CD8-positive, alpha-beta memory T cell (primary cell): ENCODE measurements around the gene TEX11. TPM values are rescaled to one million over a fixed set of nuclear protein-coding genes. Genes with fewer than 3 reads are reported as not detected.
"Not testable (repeated sequence)": the region's sequence is repeated elsewhere in the genome, so short reads cannot be mapped to it uniquely, and the experiment has no call there.

Experiments
- CTCF ChIA-PET: fragments of 350-600 bp; sonication (Branson Sonifier 250); formaldehyde crosslinking; loops from one replicate; lab custom pipeline; 2021; ENCODE audit warnings: antibody characterized with exemption; lab: Charles Lee
- POLR2A ChIA-PET: fragments of 350-600 bp; sonication (Branson Sonifier 250); formaldehyde crosslinking; loops from one replicate; lab custom pipeline; 2021; ENCODE audit warnings: antibody characterized with exemption; lab: Charles Lee
- DNase-seq, 5 donors: peaks; one replicate each; pipeline versions ENCODE4 v3.0.0 to v3.0.0-alpha.2; 2020 to 2022; ENCODE audit warnings: mixed read lengths in 1 of 5
- H3K27ac ChIP-seq: one replicate; pipeline ENCODE4 v1.7.0; 2013; ENCODE audit warnings: low read depth, mild to moderate bottlenecking, low read length, moderate library complexity
- H3K27me3 ChIP-seq: 2 replicates; pipeline ENCODE4 v1.7.0; 2013; ENCODE audit warnings: low read length, mild to moderate bottlenecking; ENCODE audit not compliant: insufficient read depth, poor library complexity, severe bottlenecking
- H3K36me3 ChIP-seq: 2 replicates; pipeline ENCODE4 v1.7.0; 2013; ENCODE audit warnings: mild to moderate bottlenecking, low read length, moderate library complexity; ENCODE audit not compliant: insufficient read depth
- H3K4me1 ChIP-seq: 2 replicates; pipeline ENCODE4 v1.7.0; 2013; ENCODE audit warnings: mild to moderate bottlenecking, low read length, moderate library complexity; ENCODE audit not compliant: insufficient read depth
- H3K4me3 ChIP-seq: 2 replicates; pipeline ENCODE4 v1.7.0; 2013; ENCODE audit warnings: mild to moderate bottlenecking, low read length
- H3K9me3 ChIP-seq: 2 replicates; pipeline ENCODE4 v1.7.0; 2013; ENCODE audit warnings: mild to moderate bottlenecking, low read length
- H3K27ac Mint-ChIP-seq, 8 donors: one replicate each; pipeline ENCODE4 v1.8.0; 2020 to 2021; ENCODE audit warnings: mixed read lengths in 8 of 8, mild to moderate bottlenecking in 6 of 8, inconsistent platforms in 3 of 8, moderate library complexity in 3 of 8
- H3K27me3 Mint-ChIP-seq, 2 donors: one replicate each; pipeline ENCODE4 v1.8.0; 2020 to 2021; ENCODE audit warnings: mixed read lengths in 2 of 2, mild to moderate bottlenecking in 1 of 2, moderate library complexity in 1 of 2
- H3K36me3 Mint-ChIP-seq, 3 donors: one replicate each; pipeline ENCODE4 v1.8.0; 2020 to 2021; ENCODE audit warnings: mixed read lengths in 3 of 3, inconsistent platforms in 1 of 3, mild to moderate bottlenecking in 1 of 3
- H3K4me1 Mint-ChIP-seq, 3 donors: one replicate each; pipeline ENCODE4 v1.8.0; 2020 to 2021; ENCODE audit warnings: mixed read lengths in 3 of 3, inconsistent platforms in 1 of 3, mild to moderate bottlenecking in 1 of 3
- H3K4me3 Mint-ChIP-seq, 7 donors: one replicate each; pipeline ENCODE4 v1.8.0; 2020 to 2021; ENCODE audit warnings: mixed read lengths in 7 of 7, mild to moderate bottlenecking in 6 of 7, moderate library complexity in 4 of 7, inconsistent platforms in 2 of 7
- H3K9me3 Mint-ChIP-seq, 5 donors: one replicate each; pipeline ENCODE4 v1.8.0; 2020 to 2022; ENCODE audit warnings: mixed read lengths in 5 of 5, mild to moderate bottlenecking in 3 of 5, moderate library complexity in 2 of 5, inconsistent platforms in 1 of 5
- polyA plus RNA-seq: library from polyadenylated mRNA; unstranded; fragments of 300-500 nt; fragmentation: Illumina TruSeq; gene quantifications from one replicate; pipeline ENCODE4 v1.2.3, GENCODE V29; 2021
- total RNA-seq, 2 experiments: library from RNA; stranded (reverse); gene quantifications; one replicate each; pipeline ENCODE4 v1.2.3, GENCODE V29; 2021

TEX11 gene
- total and polyA plus RNA-seq, 3 experiments from 2014 or later: not detected

- POLR2A ChIA-PET, H3K36me3 Mint-ChIP-seq, H3K4me3 Mint-ChIP-seq, CTCF ChIA-PET, H3K4me1 Mint-ChIP-seq, H3K4me1 ChIP-seq, H3K27ac ChIP-seq, H3K27me3 ChIP-seq, H3K9me3 Mint-ChIP-seq, H3K4me3 ChIP-seq, H3K9me3 ChIP-seq, DNase-seq, H3K36me3 ChIP-seq, H3K27me3 Mint-ChIP-seq, H3K27ac Mint-ChIP-seq: not testable (repeated sequence)
Observed at GRCh38 chrX:70569922-70570576, 338.5 kb downstream of the TEX11 start.

- Mint-ChIP-seq H3K9me3 (peaks cover 0 to under 1% (median 0%) of the 10 kb centered on the region in 5 donors), H3K36me3 (no peaks in the 10 kb centered on the region), H3K4me1 (no peaks in the 10 kb centered on the region), H3K27ac (no peak overlapping the region), H3K27me3 (no peaks in the 10 kb centered on the region), H3K4me3 (no peak overlapping the region)
- ChIA-PET POLR2A (no interaction called here), CTCF (no interaction called here)
- H3K9me3 ChIP-seq: no peaks in the 10 kb centered on the region
- H3K27ac ChIP-seq: no peak overlapping the region
- no peak overlapping the region for H3K4me3 ChIP-seq
- H3K27me3 ChIP-seq: no peaks in the 10 kb centered on the region
- no peak for DNase-seq
- no peaks in the 10 kb centered on the region for H3K4me1 ChIP-seq
- no peaks in the 10 kb centered on the region for H3K36me3 ChIP-seq
Observed at GRCh38 chrX:70554948-70555347, 353.6 kb downstream of the TEX11 start.

- H3K4me1 Mint-ChIP-seq: no peaks in the 10 kb centered on the region
- no peak overlapping the region for H3K27ac Mint-ChIP-seq
- no peak overlapping the region for H3K4me3 Mint-ChIP-seq
- Histone ChIP-seq H3K4me1 (no peaks in the 10 kb centered on the region), H3K9me3 (no peaks in the 10 kb centered on the region), H3K36me3 (no peaks in the 10 kb centered on the region), H3K4me3 (no peak overlapping the region), H3K27me3 (no peaks in the 10 kb centered on the region), H3K27ac (no peak overlapping the region)
- H3K27me3 Mint-ChIP-seq: no peaks in the 10 kb centered on the region
- DNase-seq: no peak
- H3K36me3 Mint-ChIP-seq: no peaks in the 10 kb centered on the region
- no peaks in the 10 kb centered on the region for H3K9me3 Mint-ChIP-seq
- ChIA-PET CTCF (no interaction called here), POLR2A (no interaction called here)
Observed at GRCh38 chrX:70554523-70554922, 354.0 kb downstream of the TEX11 start.

GRCh38 chrX:70554081-70554480, 354.4 kb downstream of the TEX11 start:
- Mint-ChIP-seq H3K9me3 (no peaks in the 10 kb centered on the region), H3K4me1 (no peaks in the 10 kb centered on the region), H3K4me3 (no peak overlapping the region), H3K36me3 (no peaks in the 10 kb centered on the region), H3K27me3 (no peaks in the 10 kb centered on the region), H3K27ac (no peak overlapping the region)
- no peaks in the 10 kb centered on the region for H3K9me3 ChIP-seq
- POLR2A ChIA-PET: no interaction called here
- H3K27me3 ChIP-seq: no peaks in the 10 kb centered on the region
- H3K27ac ChIP-seq: no peak overlapping the region
- H3K4me1 ChIP-seq: no peaks in the 10 kb centered on the region
- H3K36me3 ChIP-seq: no peaks in the 10 kb centered on the region
- H3K4me3 ChIP-seq: no peak overlapping the region
- CTCF ChIA-PET: no interaction called here
- no peak for DNase-seq

GRCh38 chrX:70553516-70553915, 355.0 kb downstream of the TEX11 start:
- ChIA-PET CTCF (no interaction called here), POLR2A (no interaction called here)
- Mint-ChIP-seq H3K9me3 (no peaks in the 10 kb centered on the region), H3K4me1 (no peaks in the 10 kb centered on the region), H3K27ac (no peak overlapping the region), H3K4me3 (no peak overlapping the region), H3K27me3 (no peaks in the 10 kb centered on the region), H3K36me3 (no peaks in the 10 kb centered on the region)
- Histone ChIP-seq H3K9me3 (no peaks in the 10 kb centered on the region), H3K4me1 (no peaks in the 10 kb centered on the region), H3K4me3 (no peak overlapping the region), H3K27me3 (no peaks in the 10 kb centered on the region), H3K27ac (no peak overlapping the region), H3K36me3 (no peaks in the 10 kb centered on the region)
- no peak for DNase-seq

- Histone ChIP-seq H3K27me3 (no peaks in the 10 kb centered on the region), H3K36me3 (no peaks in the 10 kb centered on the region), H3K9me3 (no peaks in the 10 kb centered on the region), H3K4me1 (no peaks in the 10 kb centered on the region), H3K27ac (no peak overlapping the region), H3K4me3 (no peak overlapping the region)
- CTCF ChIA-PET: no interaction called here
- DNase-seq: no peak
- H3K4me3 Mint-ChIP-seq: no peak overlapping the region
- peaks cover 0 to under 1% of the 10 kb centered on the region in 2 donors for H3K27me3 Mint-ChIP-seq
- POLR2A ChIA-PET: no interaction called here
- no peaks in the 10 kb centered on the region for H3K9me3 Mint-ChIP-seq
- H3K36me3 Mint-ChIP-seq: no peaks in the 10 kb centered on the region
- no peaks in the 10 kb centered on the region for H3K4me1 Mint-ChIP-seq
- no peak overlapping the region for H3K27ac Mint-ChIP-seq
Observed at GRCh38 chrX:70552130-70552704, 356.3 kb downstream of the TEX11 start.

GRCh38 chrX:70549429-70549828, 359.1 kb downstream of the TEX11 start:
- H3K4me1 Mint-ChIP-seq: no peaks in the 10 kb centered on the region
- ChIA-PET POLR2A (no interaction called here), CTCF (no interaction called here)

GRCh38 chrX:70535198-70535597, 373.3 kb downstream of the TEX11 start:
- POLR2A ChIA-PET: no interaction called here
- DNase-seq: no peak
- Histone ChIP-seq H3K9me3 (no peaks in the 10 kb centered on the region), H3K27me3 (peaks cover 3% of the 10 kb centered on the region), H3K27ac (no peak overlapping the region), H3K36me3 (no peaks in the 10 kb centered on the region), H3K4me1 (no peaks in the 10 kb centered on the region), H3K4me3 (no peak overlapping the region)
- Mint-ChIP-seq H3K27ac (no peak overlapping the region), H3K27me3 (peaks cover 0 to 19% of the 10 kb centered on the region in 2 donors), H3K9me3 (no peaks in the 10 kb centered on the region), H3K4me1 (no peaks in the 10 kb centered on the region), H3K4me3 (no peak overlapping the region), H3K36me3 (no peaks in the 10 kb centered on the region)
- CTCF ChIA-PET: no interaction called here

More at GRCh38 chrX:70549429-70549828, 359.1 kb downstream of the TEX11 start:
- H3K27me3 Mint-ChIP-seq: peaks cover 0 to 2% of the 10 kb centered on the region in 2 donors
- no peak overlapping the region for H3K27ac Mint-ChIP-seq
- Histone ChIP-seq H3K27me3 (no peaks in the 10 kb centered on the region), H3K36me3 (no peaks in the 10 kb centered on the region), H3K4me1 (no peaks in the 10 kb centered on the region), H3K27ac (no peak overlapping the region), H3K9me3 (no peaks in the 10 kb centered on the region), H3K4me3 (no peak overlapping the region)
- H3K4me3 Mint-ChIP-seq: no peak overlapping the region
- peaks cover 0 to 2% (median 0%) of the 10 kb centered on the region in 5 donors for H3K9me3 Mint-ChIP-seq
- DNase-seq: no peak
- H3K36me3 Mint-ChIP-seq: no peaks in the 10 kb centered on the region
